AG04450 (cell line): ENCODE data around the gene GM2A. TPM values are rescaled to one million over a fixed set of nuclear protein-coding genes. Genes with fewer than 3 reads are reported as not detected.

Experiments
- CTCF ChIA-PET: fragments of 300-600, 350-600 bp; formaldehyde crosslinking; extraction: SDS; loops from one replicate; lab custom pipeline; 2022; ENCODE audit warnings: antibody characterized with exemption, inconsistent platforms; lab: Charles Lee
- POLR2A ChIA-PET: fragments of 350-600 bp; formaldehyde crosslinking; extraction: SDS; loops from one replicate; lab custom pipeline; 2021; ENCODE audit warnings: antibody characterized with exemption, inconsistent platforms; lab: Yijun Ruan, JAX
- DNase-seq: peaks from one replicate; pipeline ENCODE4 v3.0.0-alpha.2; 2011; ENCODE audit warnings: low read depth, low spot score
- H3K27ac ChIP-seq: one replicate; pipeline ENCODE4 v1.5.1; 2012; ENCODE audit warnings: low read depth, low read length, control low read depth
- H3K27me3 ChIP-seq: one replicate; pipeline ENCODE4 v1.6.0; 2012; ENCODE audit warnings: low read length; ENCODE audit not compliant: control insufficient read depth, insufficient read depth
- H3K4me3 ChIP-seq: 2 replicates; pipeline ENCODE4 v1.5.1; 2011; ENCODE audit warnings: mild to moderate bottlenecking, low read depth, low read length, control low read depth
- H3K9me3 ChIP-seq: 2 replicates; pipeline ENCODE4 v1.5.1; 2012; ENCODE audit warnings: low read length; ENCODE audit not compliant: control insufficient read depth, insufficient read depth
- polyA plus RNA-seq: library from polyadenylated mRNA; depleted of rRNA; stranded (reverse); fragments of >200 nt; gene quantifications from 2 replicates; pipeline ENCODE4 v1.2.3, GENCODE V29; 2011
- TF ChIP-seq, protein P1 (sequence below): IDR thresholded peaks from 2 replicates; pipeline ENCODE4 v1.5.1; 2011; ENCODE audit warnings: low read depth, low read length, control low read depth, inconsistent platforms

Gene GM2A
- polyA plus RNA-seq, 1 experiment = 18.4 TPM

DNA sequence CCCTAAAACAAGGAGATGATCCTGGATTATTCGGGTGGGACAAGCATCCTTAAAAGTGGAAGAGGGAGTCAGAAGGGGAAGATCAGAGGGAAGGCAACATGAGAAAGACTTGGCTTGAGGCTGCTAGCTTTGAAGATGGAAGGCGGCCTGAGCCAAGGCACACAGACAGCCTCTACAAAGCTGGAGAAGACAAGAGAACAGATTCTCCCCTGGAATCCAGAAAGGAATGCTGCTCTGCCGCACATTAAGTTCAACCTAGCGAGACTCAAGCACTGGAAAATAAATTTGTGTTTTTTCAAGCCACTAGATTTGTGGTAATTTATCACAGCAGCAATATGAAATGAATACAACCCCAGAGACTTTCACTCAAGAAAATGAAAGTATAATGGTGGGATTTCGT lies 32.7 kb downstream of the GM2A start:
- ChIA-PET POLR2A (no interaction called here), CTCF (no interaction called here)
- no peak overlapping the region for H3K4me3 ChIP-seq
- H3K27me3 ChIP-seq = no peaks in the 10 kb centered on the region
- H3K27ac ChIP-seq = no peak overlapping the region
- TF ChIP-seq, protein P1, sequence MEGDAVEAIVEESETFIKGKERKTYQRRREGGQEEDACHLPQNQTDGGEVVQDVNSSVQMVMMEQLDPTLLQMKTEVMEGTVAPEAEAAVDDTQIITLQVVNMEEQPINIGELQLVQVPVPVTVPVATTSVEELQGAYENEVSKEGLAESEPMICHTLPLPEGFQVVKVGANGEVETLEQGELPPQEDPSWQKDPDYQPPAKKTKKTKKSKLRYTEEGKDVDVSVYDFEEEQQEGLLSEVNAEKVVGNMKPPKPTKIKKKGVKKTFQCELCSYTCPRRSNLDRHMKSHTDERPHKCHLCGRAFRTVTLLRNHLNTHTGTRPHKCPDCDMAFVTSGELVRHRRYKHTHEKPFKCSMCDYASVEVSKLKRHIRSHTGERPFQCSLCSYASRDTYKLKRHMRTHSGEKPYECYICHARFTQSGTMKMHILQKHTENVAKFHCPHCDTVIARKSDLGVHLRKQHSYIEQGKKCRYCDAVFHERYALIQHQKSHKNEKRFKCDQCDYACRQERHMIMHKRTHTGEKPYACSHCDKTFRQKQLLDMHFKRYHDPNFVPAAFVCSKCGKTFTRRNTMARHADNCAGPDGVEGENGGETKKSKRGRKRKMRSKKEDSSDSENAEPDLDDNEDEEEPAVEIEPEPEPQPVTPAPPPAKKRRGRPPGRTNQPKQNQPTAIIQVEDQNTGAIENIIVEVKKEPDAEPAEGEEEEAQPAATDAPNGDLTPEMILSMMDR = no peak
- DNase-seq = no peak
- H3K9me3 ChIP-seq = no peaks in the 10 kb centered on the region

DNA sequence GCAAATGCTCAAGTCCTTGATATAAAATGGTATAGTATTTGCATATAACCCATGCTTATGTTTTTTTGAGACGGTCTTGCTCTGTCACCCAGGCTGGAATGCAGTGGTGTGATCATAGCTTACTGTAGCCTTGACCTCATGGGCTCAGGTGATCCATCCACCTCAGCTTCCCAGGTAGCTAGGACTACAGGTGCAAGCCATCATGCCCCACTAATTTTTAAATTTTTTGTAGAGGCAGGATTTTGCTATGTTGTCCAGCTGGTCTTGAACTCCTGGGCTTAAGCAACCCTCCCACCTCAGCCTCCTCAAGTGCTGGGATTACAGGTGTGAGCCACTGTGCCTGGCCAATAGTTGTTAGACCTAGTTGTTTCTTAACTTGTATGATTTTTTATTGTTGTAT lies 33.3 kb downstream of the GM2A start:
- ChIA-PET CTCF (no interaction called here), POLR2A (no interaction called here)
- H3K9me3 ChIP-seq = no peaks in the 10 kb centered on the region
- no peak overlapping the region for H3K4me3 ChIP-seq
- no peak for DNase-seq
- TF ChIP-seq, protein P1 = no peak
- no peak overlapping the region for H3K27ac ChIP-seq
- H3K27me3 ChIP-seq = no peaks in the 10 kb centered on the region

DNA sequence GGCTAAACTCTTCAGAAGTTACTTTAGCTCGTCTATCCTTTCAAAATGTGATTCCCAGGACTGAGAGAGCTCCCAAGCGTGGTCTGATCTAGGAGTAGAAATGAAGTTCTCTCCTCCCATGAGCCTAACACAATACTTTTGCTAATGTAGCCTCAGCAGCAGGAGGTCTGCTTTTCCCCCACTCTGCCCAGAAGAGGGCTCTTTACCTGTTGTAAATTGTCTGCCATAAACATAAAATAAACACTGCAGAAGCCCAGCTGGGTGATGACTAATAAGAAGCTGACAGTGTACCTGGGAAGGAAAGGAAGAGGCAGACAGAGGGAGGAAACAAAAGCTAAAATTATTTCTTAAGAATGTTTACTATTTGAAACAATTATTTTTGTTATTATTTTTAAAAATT lies 35.2 kb downstream of the GM2A start:
- TF ChIP-seq, protein P1 = no peak
- Histone ChIP-seq H3K9me3 (no peaks in the 10 kb centered on the region), H3K27ac (no peak overlapping the region), H3K27me3 (no peaks in the 10 kb centered on the region), H3K4me3 (no peak overlapping the region)
- no peak for DNase-seq
- ChIA-PET CTCF (no interaction called here), POLR2A (no interaction called here)

DNA sequence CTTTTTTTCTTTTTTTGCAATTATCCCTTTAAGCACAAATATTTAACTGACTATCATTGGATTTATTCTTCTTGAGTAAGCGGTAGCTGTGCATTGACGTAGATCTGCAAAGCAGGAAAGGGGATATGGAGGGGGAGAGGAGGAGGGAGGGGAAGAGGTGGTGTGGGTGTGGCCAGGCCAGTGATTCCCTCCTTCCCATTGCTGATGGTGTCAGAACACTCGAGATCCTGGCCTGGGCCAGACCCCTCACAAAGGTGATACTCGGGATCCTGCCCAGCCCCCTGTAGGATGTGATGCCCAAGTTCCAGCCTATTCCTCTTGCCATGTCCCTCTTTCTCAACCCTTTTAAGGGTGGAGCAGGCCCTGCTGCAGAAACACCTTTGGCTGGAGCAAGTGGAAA lies 40.6 kb downstream of the GM2A start:
- no peaks in the 10 kb centered on the region for H3K27me3 ChIP-seq
- POLR2A ChIA-PET = no interaction called here
- no peaks in the 10 kb centered on the region for H3K9me3 ChIP-seq
- TF ChIP-seq, protein P1 = no peak
- DNase-seq = no peak
- no peak overlapping the region for H3K27ac ChIP-seq
- no peak overlapping the region for H3K4me3 ChIP-seq
- CTCF ChIA-PET = no interaction called here

DNA sequence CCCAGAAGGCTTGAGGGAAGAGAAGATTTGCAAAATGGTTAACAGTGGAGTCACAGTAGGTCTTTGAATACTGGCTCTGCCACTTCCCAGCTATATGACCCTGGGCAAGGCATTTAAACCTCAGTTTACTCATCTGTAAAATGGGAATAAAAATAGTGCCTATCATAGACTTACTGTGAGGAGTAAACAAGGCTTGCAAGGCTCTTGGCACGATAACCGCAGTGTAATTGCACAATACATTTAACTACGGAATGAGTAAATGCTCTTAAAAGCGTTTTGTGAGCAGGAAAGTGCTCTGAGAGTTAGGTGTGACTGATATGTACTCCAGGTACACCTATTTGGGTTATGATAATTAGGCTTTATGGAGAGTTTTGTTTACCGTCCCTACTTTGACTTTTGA lies 42.2 kb downstream of the GM2A start:
- no peak for DNase-seq
- POLR2A ChIA-PET = no interaction called here
- no peak overlapping the region for H3K4me3 ChIP-seq
- CTCF ChIA-PET = no interaction called here
- H3K9me3 ChIP-seq = no peaks in the 10 kb centered on the region
- TF ChIP-seq, protein P1 = no peak
- H3K27ac ChIP-seq = no peak overlapping the region
- no peaks in the 10 kb centered on the region for H3K27me3 ChIP-seq
